HL-60 (cell line): Measurements from ENCODE around the gene CHCHD1.

Experiments
- CTCF ChIP-seq: IDR thresholded peaks from one replicate; pipeline ENCODE4 v1.5.1; 2011; ENCODE audit warnings: low read length, control low read depth, inconsistent platforms; ENCODE audit not compliant: insufficient read depth
- GABPA ChIP-seq: IDR thresholded peaks from 2 replicates; pipeline ENCODE4 v1.6.1; 2012; ENCODE audit warnings: low read depth
- POLR2AphosphoS5 ChIP-seq: IDR thresholded peaks from 2 replicates; pipeline ENCODE4 v1.6.1; 2012; ENCODE audit warnings: low read depth
- REST ChIP-seq: IDR thresholded peaks from 2 replicates; pipeline ENCODE4 v1.6.1; 2012; ENCODE audit warnings: low read depth; ENCODE audit not compliant: insufficient replicate concordance

GRCh38 chr10:73810358-73810734, 28.5 kb downstream of the CHCHD1 start:
- TF ChIP-seq CTCF (no peak), GABPA (no peak), POLR2AphosphoS5 (no peak), REST (no peak)
